Adrenal gland (tissue), 5 donors: ENCODE data around the gene SGCB.

Experiments used
- POLR2A ChIP-seq, 2 donors: fragments of 450-650 bp; IDR thresholded peaks; one replicate each; pipeline ENCODE4 v1.6.1; 2017; ENCODE audit warnings: antibody characterized with exemption in 2 of 2, mild to moderate bottlenecking in 2 of 2, moderate library complexity in 1 of 2
- TF ChIP-seq, protein P1 (sequence below), 6 experiments: fragments of 450-650 bp in 4 of 6; fragments of 200-600 bp in 2 of 6; sonication (generic) in 1 of 6; IDR thresholded peaks; 1 replicate in 5 of 6; 2 replicates in 1 of 6; pipeline versions ENCODE4 v1.5.1 to v1.8.0; 2016 to 2021; ENCODE audit warnings: antibody characterized with exemption in 6 of 6, mild to moderate bottlenecking in 2 of 6, moderate library complexity in 1 of 6
- donor health status: DM: no; HTN: no; CAD: no.

DNA sequence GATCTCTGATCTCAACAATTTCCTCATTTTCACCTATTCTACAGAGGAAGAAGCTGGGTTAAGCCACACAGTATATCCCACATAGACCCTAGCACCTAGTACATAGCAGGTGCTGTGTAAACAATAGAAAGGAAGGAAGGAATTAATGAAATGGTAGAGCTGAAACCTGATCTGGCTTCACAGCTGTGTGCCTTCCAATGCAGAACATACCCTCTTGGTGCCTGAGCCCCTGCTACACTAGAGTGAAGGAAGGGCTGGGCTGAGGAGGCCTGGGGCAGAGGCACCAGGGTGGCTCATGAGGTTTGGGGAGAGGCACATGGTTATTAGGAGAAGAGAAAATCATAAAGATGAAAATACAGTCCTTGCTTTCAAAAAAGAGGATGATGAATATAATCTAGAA, 39.3 kb downstream of the SGCB start:
- TF ChIP-seq, protein P1, sequence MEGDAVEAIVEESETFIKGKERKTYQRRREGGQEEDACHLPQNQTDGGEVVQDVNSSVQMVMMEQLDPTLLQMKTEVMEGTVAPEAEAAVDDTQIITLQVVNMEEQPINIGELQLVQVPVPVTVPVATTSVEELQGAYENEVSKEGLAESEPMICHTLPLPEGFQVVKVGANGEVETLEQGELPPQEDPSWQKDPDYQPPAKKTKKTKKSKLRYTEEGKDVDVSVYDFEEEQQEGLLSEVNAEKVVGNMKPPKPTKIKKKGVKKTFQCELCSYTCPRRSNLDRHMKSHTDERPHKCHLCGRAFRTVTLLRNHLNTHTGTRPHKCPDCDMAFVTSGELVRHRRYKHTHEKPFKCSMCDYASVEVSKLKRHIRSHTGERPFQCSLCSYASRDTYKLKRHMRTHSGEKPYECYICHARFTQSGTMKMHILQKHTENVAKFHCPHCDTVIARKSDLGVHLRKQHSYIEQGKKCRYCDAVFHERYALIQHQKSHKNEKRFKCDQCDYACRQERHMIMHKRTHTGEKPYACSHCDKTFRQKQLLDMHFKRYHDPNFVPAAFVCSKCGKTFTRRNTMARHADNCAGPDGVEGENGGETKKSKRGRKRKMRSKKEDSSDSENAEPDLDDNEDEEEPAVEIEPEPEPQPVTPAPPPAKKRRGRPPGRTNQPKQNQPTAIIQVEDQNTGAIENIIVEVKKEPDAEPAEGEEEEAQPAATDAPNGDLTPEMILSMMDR (IDR thresholded peaks at IDR 0.05): no peak
- TF ChIP-seq POLR2A (IDR thresholded peaks at IDR 0.05): no peak
